ENCODE results near the gene SRP54. TPM values are rescaled to one million over a fixed set of nuclear protein-coding genes. Genes with fewer than 3 reads are reported as not detected.

SRP54 gene
- total and polyA plus RNA-seq, 2 of the 13 experiments (the other 11 are each of a cell fraction or from before 2014, with no cell fraction given): 42.2 to 207 TPM

GRCh38 chr14:35046048-35046750 is 63.4 kb downstream of the SRP54 start, which contains the start of gene FAM177A1 (continued):
- TF ChIP-seq ZNF740 (CRISPR knock-in tag; IDR thresholded peaks at IDR 0.05) (peak; percentile 15; the same call in 1 of the 2 replicates), THAP11 (CRISPR knock-in tag; IDR thresholded peaks at IDR 0.05) (peak; percentile 91), PRDM15 (CRISPR knock-in tag; IDR thresholded peaks at IDR 0.05) (peak; percentile 74), ZNF710 (CRISPR knock-in tag; IDR thresholded peaks at IDR 0.05; ENCODE audit: borderline replicate concordance) (peak; percentile 97), NRL (CRISPR knock-in tag; IDR thresholded peaks at IDR 0.05; ENCODE audit: borderline replicate concordance) (peak; percentile 100), ZBTB10 (CRISPR knock-in tag; IDR thresholded peaks at IDR 0.05; ENCODE audit: borderline replicate concordance) (peak; percentile 93; the same call in 1 of the 2 replicates), ZBTB3 (CRISPR knock-in tag; IDR thresholded peaks at IDR 0.05; ENCODE audit: borderline replicate concordance, low read depth) (no peak; the same call in 1 of the 2 replicates), ZFP1 (CRISPR knock-in tag; IDR thresholded peaks at IDR 0.05) (peak; percentile 84), ZFP41 (CRISPR knock-in tag; IDR thresholded peaks at IDR 0.05; ENCODE audit: borderline replicate concordance) (no peak; the same call in 1 of the 2 replicates), HIVEP1 (CRISPR knock-in tag; IDR thresholded peaks at IDR 0.05) (peak; percentile 98), ZHX2 (IDR thresholded peaks at IDR 0.05; ENCODE audit: low read depth) (peak; percentile 98), ZHX2 (CRISPR knock-in tag; IDR thresholded peaks at IDR 0.05; ENCODE audit: borderline replicate concordance) (0 out of 2 replicates have a peak, but pooled peaks have one; percentile 93), ZNF430 (CRISPR knock-in tag; IDR thresholded peaks at IDR 0.05) (peak; percentile 100)
